ENCODE data around the gene TTLL13.

DNA sequence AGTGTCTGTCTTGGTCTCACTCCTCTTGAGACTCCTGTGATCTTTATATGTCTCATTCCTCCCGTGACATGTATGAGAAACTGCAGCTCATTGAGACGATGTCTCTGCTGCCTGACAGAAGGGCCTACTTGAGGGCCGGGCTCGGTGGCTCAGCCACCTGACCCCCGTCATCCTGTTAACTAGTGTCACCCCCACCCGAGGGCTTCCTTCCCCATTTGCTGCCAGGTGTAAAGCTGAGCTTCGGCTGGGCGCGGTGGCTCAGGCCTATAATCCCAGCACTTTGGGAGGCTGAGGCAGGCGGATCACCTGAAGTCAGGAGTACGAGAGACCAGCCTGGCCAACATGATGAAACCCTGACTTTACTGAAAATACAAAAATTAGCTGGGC is 35.5 kb upstream of the TTLL13 start:
- TF ChIP-seq POLR2A (IDR thresholded peaks at IDR 0.05) (no peak), EP300 (IDR thresholded peaks at IDR 0.05) (no peak), POLR2AphosphoS5 (IDR thresholded peaks at IDR 0.05) (no peak)
